ENCODE results near the gene PPL. TPM values are rescaled to one million over a fixed set of nuclear protein-coding genes. Genes with fewer than 3 reads are reported as not detected.

PPL gene
- total RNA-seq, 1 donor from 2014 or later = 142 TPM

DNA sequence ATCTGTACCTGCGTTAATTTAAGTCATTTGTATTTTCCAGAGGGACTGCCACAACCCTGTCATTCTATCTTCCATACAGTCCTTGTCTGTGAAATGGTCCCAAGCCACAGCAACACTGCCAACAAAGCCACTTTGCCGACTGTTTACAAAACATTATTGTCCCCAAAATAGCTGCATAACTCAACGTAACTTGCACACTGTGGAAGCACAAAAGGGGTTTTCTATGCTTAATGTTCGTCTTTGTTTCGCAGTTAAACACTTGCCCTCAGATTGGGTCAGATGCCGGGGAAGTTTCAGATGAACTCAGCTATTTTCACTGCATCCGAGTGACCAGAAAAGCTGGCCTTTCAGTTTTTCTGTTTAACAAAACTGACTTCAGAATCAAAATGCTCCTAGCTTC lies 25.8 kb upstream of the PPL start:
- TF ChIP-seq, protein P1, sequence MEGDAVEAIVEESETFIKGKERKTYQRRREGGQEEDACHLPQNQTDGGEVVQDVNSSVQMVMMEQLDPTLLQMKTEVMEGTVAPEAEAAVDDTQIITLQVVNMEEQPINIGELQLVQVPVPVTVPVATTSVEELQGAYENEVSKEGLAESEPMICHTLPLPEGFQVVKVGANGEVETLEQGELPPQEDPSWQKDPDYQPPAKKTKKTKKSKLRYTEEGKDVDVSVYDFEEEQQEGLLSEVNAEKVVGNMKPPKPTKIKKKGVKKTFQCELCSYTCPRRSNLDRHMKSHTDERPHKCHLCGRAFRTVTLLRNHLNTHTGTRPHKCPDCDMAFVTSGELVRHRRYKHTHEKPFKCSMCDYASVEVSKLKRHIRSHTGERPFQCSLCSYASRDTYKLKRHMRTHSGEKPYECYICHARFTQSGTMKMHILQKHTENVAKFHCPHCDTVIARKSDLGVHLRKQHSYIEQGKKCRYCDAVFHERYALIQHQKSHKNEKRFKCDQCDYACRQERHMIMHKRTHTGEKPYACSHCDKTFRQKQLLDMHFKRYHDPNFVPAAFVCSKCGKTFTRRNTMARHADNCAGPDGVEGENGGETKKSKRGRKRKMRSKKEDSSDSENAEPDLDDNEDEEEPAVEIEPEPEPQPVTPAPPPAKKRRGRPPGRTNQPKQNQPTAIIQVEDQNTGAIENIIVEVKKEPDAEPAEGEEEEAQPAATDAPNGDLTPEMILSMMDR (conservative IDR thresholded peaks at IDR 0.05) = no peak
- Mint-ChIP-seq H3K9me3 (no peaks in the 10 kb centered on the region), H3K27ac (no peak overlapping the region), H3K4me3 (no peak overlapping the region), H3K4me1 (ENCODE audit: unreplicated experiment) (peaks cover 7% of the 10 kb centered on the region), H3K27me3 (peaks cover 13% of the 10 kb centered on the region), H3K36me3 (no peaks in the 10 kb centered on the region)
- DNase-seq (ENCODE audit: extremely low spot score, unreplicated experiment) = no peak

GRCh38 chr16:4960579-4960978 lies 23.6 kb upstream of the PPL start:
- peaks cover 13% of the 10 kb centered on the region for H3K27me3 Mint-ChIP-seq
- H3K4me1 Mint-ChIP-seq (ENCODE audit: unreplicated experiment) = peaks cover 18% of the 10 kb centered on the region
- TF ChIP-seq, protein P1 (conservative IDR thresholded peaks at IDR 0.05) = no peak
- no peaks in the 10 kb centered on the region for H3K36me3 Mint-ChIP-seq
- no peak overlapping the region for H3K4me3 Mint-ChIP-seq
- no peak overlapping the region for H3K27ac Mint-ChIP-seq
- no peaks in the 10 kb centered on the region for H3K9me3 Mint-ChIP-seq
- DNase-seq (ENCODE audit: extremely low spot score, unreplicated experiment) = no peak

DNA sequence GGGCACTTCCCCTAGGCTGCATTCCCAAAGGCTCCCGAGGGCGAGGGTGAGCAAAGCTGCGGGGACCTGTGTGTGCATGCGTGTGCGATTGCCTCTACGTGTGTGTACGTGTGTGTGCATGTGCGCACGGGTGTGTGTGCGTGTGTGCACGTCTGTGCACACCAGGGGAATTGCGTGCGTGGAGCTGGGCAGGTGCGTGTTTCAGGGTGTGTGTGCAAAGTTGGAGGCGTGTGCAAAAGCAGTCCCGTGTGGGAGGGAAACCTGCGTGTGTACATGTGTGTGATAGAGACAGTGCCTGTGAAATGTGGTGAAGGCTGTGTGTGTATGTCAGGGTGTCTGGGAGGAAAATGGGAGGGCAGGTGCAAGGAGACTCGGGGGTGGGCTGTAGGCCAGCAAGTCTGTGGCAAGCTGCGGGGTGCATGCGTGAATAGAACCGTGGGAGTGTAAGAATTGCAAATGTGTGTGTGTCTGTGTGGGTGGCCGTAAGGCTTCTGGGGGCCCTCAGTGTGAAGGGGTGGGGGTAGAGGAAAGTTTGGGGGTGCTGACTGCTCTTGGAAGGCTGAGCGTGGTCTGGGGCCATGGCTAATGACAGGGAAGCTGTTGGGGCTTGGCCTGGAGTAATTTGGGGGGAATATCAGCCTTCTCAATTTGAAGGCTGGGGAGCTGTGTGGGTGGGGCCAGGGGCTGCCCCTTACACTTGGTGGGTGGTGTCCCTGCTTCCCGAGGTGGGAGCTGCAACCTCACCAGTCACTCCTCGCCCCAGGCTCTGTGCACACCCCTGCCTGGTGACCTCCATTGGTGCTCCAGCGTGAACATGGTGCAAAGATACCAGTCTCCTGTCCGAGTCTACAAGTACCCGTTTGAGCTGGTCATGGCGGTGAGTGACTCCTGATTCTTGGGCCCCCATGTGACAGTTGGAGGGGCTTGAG lies 21.8 kb upstream of the PPL start:
- H3K9me3 Mint-ChIP-seq = no peaks in the 10 kb centered on the region
- peaks cover 13% of the 10 kb centered on the region for H3K27me3 Mint-ChIP-seq
- no peak overlapping the region for H3K27ac Mint-ChIP-seq
- no peak for DNase-seq (ENCODE audit: extremely low spot score, unreplicated experiment)
- H3K4me1 Mint-ChIP-seq (ENCODE audit: unreplicated experiment) = peaks cover 18% of the 10 kb centered on the region
- H3K4me3 Mint-ChIP-seq = peak overlapping the region; percentile 92
- TF ChIP-seq, protein P1 (conservative IDR thresholded peaks at IDR 0.05) = no peak
- H3K36me3 Mint-ChIP-seq = no peaks in the 10 kb centered on the region

GRCh38 chr16:4957720-4958509 lies 21.0 kb upstream of the PPL start, which contains the start of gene SEC14L5:
TSS of gene SEC14L5 (plus strand) at chr16:4958330. CDS start at chr16:4959324, 994 bp downstream.
- no peaks in the 10 kb centered on the region for H3K36me3 Mint-ChIP-seq
- peaks cover 18% of the 10 kb centered on the region for H3K4me1 Mint-ChIP-seq (ENCODE audit: unreplicated experiment)
- peak within 1 kb of the TSS; percentile 78 for H3K27ac Mint-ChIP-seq
- H3K4me3 Mint-ChIP-seq = peak within 1 kb of the TSS; percentile 92
- H3K27me3 Mint-ChIP-seq = peaks cover 13% of the 10 kb centered on the region
- TF ChIP-seq, protein P1 (conservative IDR thresholded peaks at IDR 0.05) = no peak
- DNase-seq (ENCODE audit: extremely low spot score, unreplicated experiment) = peak; percentile 99
- H3K9me3 Mint-ChIP-seq = no peaks in the 10 kb centered on the region

- Mint-ChIP-seq H3K27ac (peak overlapping the region; percentile 78), H3K4me1 (ENCODE audit: unreplicated experiment) (peaks cover 18% of the 10 kb centered on the region), H3K27me3 (peaks cover 13% of the 10 kb centered on the region), H3K4me3 (peak overlapping the region; percentile 92), H3K9me3 (no peaks in the 10 kb centered on the region), H3K36me3 (no peaks in the 10 kb centered on the region)
- DNase-seq (ENCODE audit: extremely low spot score, unreplicated experiment) = no peak
- TF ChIP-seq, protein P1 (conservative IDR thresholded peaks at IDR 0.05) = no peak
Measured at GRCh38 chr16:4957420-4957719, 20.4 kb upstream of the PPL start.
